H9 (cell line): Measurements from ENCODE around the gene BCL6B. TPM values are rescaled to one million over a fixed set of nuclear protein-coding genes. Genes with fewer than 3 reads are reported as not detected.

Source experiments
- DNase-seq: peaks from one replicate; pipeline ENCODE4 v3.0.0-alpha.2; 2017
- H2AFZ ChIP-seq: one replicate; pipeline ENCODE4 v1.6.1; 2013; ENCODE audit warnings: mild to moderate bottlenecking, low read length, control low read depth, moderate library complexity
- H2AK5ac ChIP-seq: 2 replicates; pipeline ENCODE4 v1.6.1; 2013; ENCODE audit warnings: low read length, control low read depth, mixed read lengths; ENCODE audit not compliant: insufficient read length
- H2BK120ac ChIP-seq: one replicate; pipeline ENCODE4 v1.6.1; 2013; ENCODE audit warnings: low read depth, mild to moderate bottlenecking, low read length, control low read depth, inconsistent platforms; ENCODE audit not compliant: poor library complexity, severe bottlenecking
- H2BK12ac ChIP-seq: 2 replicates; pipeline ENCODE4 v1.6.1; 2013; ENCODE audit warnings: low read length, control low read depth, mixed read lengths, low read depth; ENCODE audit not compliant: insufficient read length
- H2BK15ac ChIP-seq: 2 replicates; pipeline ENCODE4 v1.6.1; 2013; ENCODE audit warnings: low read depth, low read length, control low read depth
- H2BK20ac ChIP-seq: one replicate; pipeline ENCODE4 v1.6.1; 2013; ENCODE audit warnings: low read depth, mild to moderate bottlenecking, low read length, control low read depth, inconsistent platforms; ENCODE audit not compliant: poor library complexity, severe bottlenecking
- H2BK5ac ChIP-seq: 2 replicates; pipeline ENCODE4 v1.6.1; 2013; ENCODE audit warnings: low read length, control low read depth, mixed read lengths; ENCODE audit not compliant: insufficient read length
- H3K14ac ChIP-seq: 2 replicates; pipeline ENCODE4 v1.6.1; 2013; ENCODE audit warnings: low read length, control low read depth; ENCODE audit not compliant: insufficient read depth
- H3K18ac ChIP-seq: 2 replicates; pipeline ENCODE4 v1.6.1; 2013; ENCODE audit warnings: low read depth, mild to moderate bottlenecking, mixed read lengths, low read length, control low read depth; ENCODE audit not compliant: insufficient read length
- H3K23ac ChIP-seq: 2 replicates; pipeline ENCODE4 v1.6.1; 2013; ENCODE audit warnings: low read length, control low read depth, mixed read lengths, low read depth; ENCODE audit not compliant: insufficient read length
- H3K23me2 ChIP-seq: 2 replicates; pipeline ENCODE4 v1.6.1; 2013; ENCODE audit warnings: low read depth, mild to moderate bottlenecking, mixed read lengths, low read length, control low read depth; ENCODE audit not compliant: insufficient read length, poor library complexity, severe bottlenecking
- H3K27ac ChIP-seq: 2 replicates; pipeline ENCODE4 v1.5.1; 2013; ENCODE audit warnings: low read length, control low read depth, mixed read lengths, low read depth; ENCODE audit not compliant: insufficient read length
- H3K27me3 ChIP-seq: 2 replicates; pipeline ENCODE4 v1.6.1; 2013; ENCODE audit warnings: low read length, control low read depth, inconsistent platforms; ENCODE audit not compliant: insufficient read depth
- H3K4ac ChIP-seq: 2 replicates; pipeline ENCODE4 v1.6.1; 2013; ENCODE audit warnings: low read depth, mild to moderate bottlenecking, control low read depth, inconsistent platforms, low read length, moderate library complexity
- H3K4me1 ChIP-seq: 2 replicates; pipeline ENCODE4 v1.6.1; 2013; ENCODE audit warnings: low read length, control low read depth, inconsistent platforms; ENCODE audit not compliant: insufficient read depth
- H3K4me2 ChIP-seq: 2 replicates; pipeline ENCODE4 v1.6.1; 2013; ENCODE audit warnings: low read length, control low read depth, mixed read lengths; ENCODE audit not compliant: insufficient read length, insufficient read depth
- H3K56ac ChIP-seq: 2 replicates; pipeline ENCODE4 v1.6.1; 2013; ENCODE audit warnings: low read depth, mild to moderate bottlenecking, mixed read lengths, low read length, control low read depth; ENCODE audit not compliant: insufficient read length
- H3K79me1 ChIP-seq: 2 replicates; pipeline ENCODE4 v1.6.1; 2013; ENCODE audit warnings: low read depth, mild to moderate bottlenecking, moderate library complexity, low read length, control low read depth, inconsistent platforms; ENCODE audit not compliant: insufficient read depth, poor library complexity, severe bottlenecking
- H3K79me2 ChIP-seq: 2 replicates; pipeline ENCODE4 v1.6.1; 2013; ENCODE audit warnings: low read length, control low read depth, inconsistent platforms; ENCODE audit not compliant: insufficient read depth
- H3K9ac ChIP-seq: 2 replicates; pipeline ENCODE4 v1.6.1; 2013; ENCODE audit warnings: low read length, control low read depth, mixed read lengths; ENCODE audit not compliant: insufficient read length; ENCODE audit errors: extremely low read depth
- H3K9me3 ChIP-seq: one replicate; pipeline ENCODE4 v1.6.1; 2013; ENCODE audit warnings: low read depth, low read length, inconsistent platforms; ENCODE audit not compliant: control insufficient read depth
- H3T11ph ChIP-seq: one replicate; pipeline ENCODE4 v1.6.1; 2013; ENCODE audit warnings: mild to moderate bottlenecking, low read length, control low read depth, inconsistent platforms
- H4K20me1 ChIP-seq: one replicate; pipeline ENCODE4 v1.6.1; 2013; ENCODE audit not compliant: control insufficient read depth, insufficient read length, insufficient read depth
- H4K5ac ChIP-seq: 2 replicates; pipeline ENCODE4 v1.6.1; 2013; ENCODE audit warnings: low read depth, mild to moderate bottlenecking, mixed read lengths, low read length, control low read depth; ENCODE audit not compliant: insufficient read length
- H4K8ac ChIP-seq: replicated peaks from 2 replicates; pipeline ENCODE4 v1.6.1; 2013; ENCODE audit warnings: low read length, control low read depth, mixed read lengths, low read depth; ENCODE audit not compliant: insufficient read length
- H4K91ac ChIP-seq: 2 replicates; pipeline ENCODE4 v1.6.1; 2013; ENCODE audit warnings: low read depth, mild to moderate bottlenecking, moderate library complexity, mixed read lengths, low read length, control low read depth; ENCODE audit not compliant: insufficient read length
- H3K27ac Mint-ChIP-seq, 3 experiments: 2 replicates in 2 of 3; 3 replicates in 1 of 3; pipeline ENCODE4 v1.8.0; 2020 to 2021; ENCODE audit warnings: mixed read lengths in 3 of 3, mild to moderate bottlenecking in 1 of 3, moderate library complexity in 1 of 3
- H3K27me3 Mint-ChIP-seq: 2 replicates; pipeline ENCODE4 v1.8.0; 2021; ENCODE audit warnings: low read depth, mild to moderate bottlenecking, moderate library complexity, mixed read lengths
- H3K36me3 Mint-ChIP-seq, 3 experiments: 2 replicates in 2 of 3; 3 replicates in 1 of 3; pipeline ENCODE4 v1.8.0; 2020 to 2021; ENCODE audit warnings: low read depth in 3 of 3, mixed read lengths in 3 of 3; ENCODE audit not compliant: insufficient read depth in 1 of 3
- H3K4me1 Mint-ChIP-seq, 2 experiments: 2 replicates each; pipeline ENCODE4 v1.8.0; 2020; ENCODE audit warnings: mixed read lengths in 2 of 2
- H3K4me3 Mint-ChIP-seq, 2 experiments: 2 replicates in 1 of 2; 3 replicates in 1 of 2; pipeline ENCODE4 v1.8.0; 2020 to 2021; ENCODE audit warnings: mild to moderate bottlenecking in 2 of 2, mixed read lengths in 2 of 2, moderate library complexity in 1 of 2
- H3K9me3 Mint-ChIP-seq, 2 experiments: 2 replicates in 1 of 2; 3 replicates in 1 of 2; pipeline ENCODE4 v1.8.0; 2020; ENCODE audit warnings: mild to moderate bottlenecking in 2 of 2, mixed read lengths in 2 of 2, moderate library complexity in 1 of 2
- CTCF ChIP-seq: fragments of 200-600 bp; sonication (generic); conservative IDR thresholded peaks from 3 replicates; pipeline ENCODE4 v1.8.0; 2021; ENCODE audit warnings: antibody characterized with exemption, mild to moderate bottlenecking
- WGBS: extraction: QIAGEN DNeasy Blood & Tissue Kit; methylation state at CpG from one replicate; pipeline ENCODE4 v1.1.7; 2013; ENCODE audit warnings: missing lambda C conversion rate, low lambda C conversion rate, mixed read lengths; ENCODE audit not compliant: insufficient read length; ENCODE audit errors: extremely low coverage; 5-methylcytosine and 5-hydroxymethylcytosine counted together
- total RNA-seq: library from RNA; stranded (reverse); gene quantifications from 2 replicates; pipeline ENCODE4 v1.2.1, GENCODE V29; 2021

Gene BCL6B
- total RNA-seq, 1 experiment from 2014 or later = 3.3 TPM

GRCh38 chr17:7003745-7004144 lies 19.1 kb upstream of the BCL6B start:
- H2BK12ac ChIP-seq = no peak overlapping the region
- H2BK5ac ChIP-seq = no peak overlapping the region
- no peak overlapping the region for H4K91ac ChIP-seq
- no peaks in the 10 kb centered on the region for H3K23me2 ChIP-seq
- no CpG with 5 or more reads among the region's 2 CpGs for WGBS
- no peak overlapping the region for H3K14ac ChIP-seq
- H4K20me1 ChIP-seq = no peaks in the 10 kb centered on the region
- no peak overlapping the region for H2BK20ac ChIP-seq
- H3K4me1 ChIP-seq = no peaks in the 10 kb centered on the region
- no peak overlapping the region for H2AFZ ChIP-seq
- H3K79me1 ChIP-seq = no peaks in the 10 kb centered on the region
- no peak overlapping the region for H3K4ac ChIP-seq
- H3K4me2 ChIP-seq = no peak overlapping the region
- no peak for DNase-seq
- H3K9ac ChIP-seq = no peak overlapping the region
- H2AK5ac ChIP-seq = no peak overlapping the region
- H3K79me2 ChIP-seq = no peaks in the 10 kb centered on the region
- no peak overlapping the region for H3K23ac ChIP-seq
- H4K5ac ChIP-seq = no peak overlapping the region
- H3T11ph ChIP-seq = no peak overlapping the region
- H3K9me3 Mint-ChIP-seq = no peaks in the 10 kb centered on the region
- no peak for TF ChIP-seq CTCF
- peaks cover 9 to 35% (median 13%) of the 10 kb centered on the region in 3 experiments; a peak in 6 of 7 replicates for H3K36me3 Mint-ChIP-seq
- H3K27me3 ChIP-seq = no peaks in the 10 kb centered on the region
- no peak overlapping the region for H3K4me3 Mint-ChIP-seq
- H3K56ac ChIP-seq = no peak overlapping the region
- no peak overlapping the region for H4K8ac ChIP-seq
- H3K4me1 Mint-ChIP-seq = no peaks in the 10 kb centered on the region
- no peak overlapping the region for H2BK120ac ChIP-seq
- H3K27me3 Mint-ChIP-seq = no peaks in the 10 kb centered on the region
- H3K27ac Mint-ChIP-seq = no peak overlapping the region
- no peaks in the 10 kb centered on the region for H3K9me3 ChIP-seq
- no peak overlapping the region for H2BK15ac ChIP-seq
- no peak overlapping the region for H3K27ac ChIP-seq
- no peak overlapping the region for H3K18ac ChIP-seq
